Caki2 (cell line): Measurements from ENCODE around the gene CCNE1. TPM values are rescaled to one million over a fixed set of nuclear protein-coding genes. Genes with fewer than 3 reads are reported as not detected.

Experiments used
- DNase-seq: peaks from one replicate; pipeline ENCODE4 v3.0.0-alpha.2; 2015; ENCODE audit warnings: low read depth
- in situ Hi-C: cut with HindIII; loops from 2 replicates; pipeline ENCODE4 v1.10.0; 2016; ENCODE audit warnings: low sequenced_read_pairs, low pct_unique_long_range_greater_than_20kb, mixed read lengths
- total RNA-seq: library from RNA; depleted of rRNA; stranded (reverse); fragments of >200 nt; shearing (Covaris generic); gene quantifications from 2 replicates; pipeline ENCODE4 v1.2.3, GENCODE V29; 2014; ENCODE audit warnings: low replicate concordance; rRNA removed

Gene CCNE1
- total RNA-seq, result 24.0 and 33.0 TPM in 2 replicates

DNA sequence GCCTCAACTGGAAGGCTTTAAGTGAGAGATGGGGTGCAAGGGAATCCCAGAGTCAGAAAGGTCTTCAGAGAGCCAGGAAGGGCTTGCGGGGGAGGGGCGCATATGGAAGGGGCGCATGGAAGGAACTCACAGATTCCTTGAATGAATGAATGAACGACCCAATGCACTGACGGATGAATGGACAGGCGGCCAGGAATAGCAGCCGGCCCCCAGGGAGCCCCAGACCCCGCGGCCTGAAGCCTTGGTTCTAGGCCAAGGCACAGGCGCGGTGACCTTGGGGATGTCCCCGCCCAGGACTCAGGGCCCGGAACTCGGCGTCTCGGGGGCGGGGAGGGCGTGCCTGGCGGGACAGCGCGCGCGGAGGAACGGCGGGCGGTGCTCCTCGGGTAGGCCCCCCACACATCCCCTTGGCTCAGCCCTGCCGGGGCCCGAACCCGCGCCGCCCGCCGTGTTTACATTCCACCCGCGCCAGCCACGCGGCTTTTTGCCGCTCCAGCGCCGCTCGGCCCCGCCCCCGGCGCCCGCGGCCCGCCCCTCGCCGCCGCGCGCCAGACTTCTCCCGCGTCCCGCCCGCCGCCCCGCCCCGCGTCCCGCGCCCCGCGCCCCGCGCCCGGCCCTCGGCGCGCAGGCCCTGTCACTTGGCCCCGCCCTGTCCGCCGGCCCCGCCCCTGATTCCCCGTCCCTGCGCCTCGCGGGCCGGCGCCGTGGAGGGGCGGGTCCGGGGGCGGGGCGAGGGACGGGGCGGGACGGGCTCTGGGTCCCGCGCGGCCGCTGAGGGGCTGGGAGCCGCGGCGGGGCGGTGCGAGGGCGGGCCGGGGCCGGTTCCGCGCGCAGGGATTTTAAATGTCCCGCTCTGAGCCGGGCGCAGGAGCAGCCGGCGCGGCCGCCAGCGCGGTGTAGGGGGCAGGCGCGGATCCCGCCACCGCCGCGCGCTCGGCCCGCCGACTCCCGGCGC lies at the start of gene CCNE1:
Gene CCNE1 (plus strand): TSS at position 867 of the 955 bp plus-strand sequence. CDS start 565 bp downstream, outside the sequence.
- in situ Hi-C loops, result no loop called here
- DNase-seq, result peak; percentile 68

DNA sequence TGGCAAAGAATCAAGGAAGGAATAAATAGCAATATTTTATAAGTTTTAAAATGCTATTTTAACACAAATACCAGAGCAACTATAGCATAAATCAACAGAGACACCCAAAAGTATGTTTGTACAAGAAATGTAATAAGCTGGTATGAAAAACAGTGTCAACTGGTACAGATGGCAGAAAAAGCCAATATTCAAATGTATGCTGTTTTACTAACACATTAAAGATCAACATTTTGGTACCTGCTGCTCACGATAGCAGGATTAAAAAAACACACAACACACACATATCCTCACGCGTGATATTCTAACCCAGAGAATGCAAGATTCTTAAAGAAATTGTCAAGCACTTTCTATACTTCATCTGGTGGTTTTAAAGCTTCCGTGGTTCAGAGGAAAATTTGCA lies 48.6 kb upstream of the CCNE1 start:
- in situ Hi-C loops, result no loop called here
- DNase-seq, result no peak

DNA sequence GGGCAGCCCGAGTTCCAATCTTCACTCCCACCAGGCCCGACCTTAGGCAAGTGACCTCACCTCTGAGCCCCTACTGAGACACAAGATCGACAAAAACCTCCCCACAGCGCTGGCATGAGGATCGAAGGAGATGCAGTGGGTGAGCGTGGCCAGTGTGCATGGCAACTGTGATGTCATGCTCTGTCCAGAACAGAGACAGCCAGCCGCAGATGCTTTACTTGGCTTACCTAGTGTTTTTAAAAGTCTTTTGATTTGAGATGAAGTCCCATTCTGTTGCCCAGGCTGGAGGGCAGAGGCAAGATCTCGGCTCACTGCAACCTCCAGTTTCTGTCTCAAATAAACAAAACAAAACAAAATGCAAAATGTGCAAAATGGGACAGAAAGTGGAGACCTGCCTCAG lies 47.4 kb upstream of the CCNE1 start:
- in situ Hi-C loops, result no loop called here
- no peak for DNase-seq

DNA sequence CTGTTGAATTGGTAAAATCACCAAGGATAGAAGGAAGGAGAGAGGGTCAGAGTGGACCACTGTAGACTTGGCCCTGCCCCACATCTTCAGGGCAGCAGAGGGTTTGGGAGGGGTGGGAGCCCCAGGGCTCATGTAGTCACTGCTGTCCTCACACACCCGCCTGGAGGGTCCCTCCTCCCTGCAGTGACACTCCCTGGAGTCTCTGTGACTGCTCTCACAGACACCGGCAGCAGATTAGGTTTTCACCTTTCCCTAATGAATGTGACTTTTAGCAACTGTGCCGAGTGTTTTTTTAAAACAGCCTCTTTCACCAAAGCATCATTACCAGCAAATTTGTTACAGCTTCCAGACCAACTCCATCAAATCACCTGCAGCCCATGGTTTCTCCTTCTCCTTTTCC lies 45.7 kb upstream of the CCNE1 start:
- DNase-seq, result no peak
- in situ Hi-C loops, result no loop called here

DNA sequence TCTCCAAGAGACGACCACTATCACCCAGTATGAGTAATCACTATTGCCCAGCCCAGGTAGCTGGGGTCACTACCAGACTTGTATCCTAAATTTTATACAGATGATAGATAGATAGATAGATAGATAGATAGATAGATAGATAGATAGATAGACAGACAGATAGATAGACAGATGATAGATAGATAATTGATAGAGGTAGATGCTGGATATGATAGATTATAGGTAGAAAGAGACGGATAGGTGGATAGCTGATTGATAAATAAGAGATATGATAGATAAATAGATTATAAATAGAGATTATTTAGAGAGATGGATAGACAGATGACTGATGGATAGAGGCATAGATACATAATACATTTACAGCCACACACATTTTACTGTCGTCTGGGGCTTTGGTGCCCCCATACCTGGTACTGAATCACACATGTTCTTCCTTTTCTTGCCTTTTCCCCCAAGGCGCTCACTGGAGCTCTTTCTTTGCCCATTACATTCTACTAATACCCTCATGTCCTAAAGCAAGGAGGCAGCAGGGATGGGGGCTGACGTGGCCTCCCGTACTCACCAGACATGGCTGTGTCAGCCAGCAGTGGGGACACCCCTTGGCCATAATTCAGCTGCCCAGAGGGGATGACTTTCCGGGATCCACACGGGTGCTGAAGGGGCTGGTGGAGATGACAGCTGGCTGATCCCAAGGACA lies 44.6 kb upstream of the CCNE1 start:
- in situ Hi-C loops, result no loop called here
- DNase-seq, result no peak

DNA sequence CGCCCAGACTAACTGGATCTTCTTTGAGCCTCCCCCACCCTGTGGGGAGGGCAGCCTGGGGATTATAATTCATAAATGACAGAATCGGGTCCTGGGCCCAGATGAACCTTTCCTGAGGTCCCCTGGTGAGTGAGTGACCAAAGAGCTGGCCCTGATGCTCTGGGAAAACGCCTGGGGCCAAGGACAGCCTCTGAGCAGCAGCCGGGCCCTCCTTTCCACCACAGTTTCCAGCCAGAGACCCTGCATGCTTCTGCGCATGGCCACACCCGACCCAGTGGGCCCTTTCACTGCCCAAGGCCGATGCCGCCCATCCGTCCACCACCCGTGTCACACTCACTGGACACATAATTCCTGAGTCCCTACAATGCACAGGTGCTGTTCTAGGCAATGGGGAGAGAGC lies 43.6 kb upstream of the CCNE1 start:
- no peak for DNase-seq
- in situ Hi-C loops, result no loop called here

DNA sequence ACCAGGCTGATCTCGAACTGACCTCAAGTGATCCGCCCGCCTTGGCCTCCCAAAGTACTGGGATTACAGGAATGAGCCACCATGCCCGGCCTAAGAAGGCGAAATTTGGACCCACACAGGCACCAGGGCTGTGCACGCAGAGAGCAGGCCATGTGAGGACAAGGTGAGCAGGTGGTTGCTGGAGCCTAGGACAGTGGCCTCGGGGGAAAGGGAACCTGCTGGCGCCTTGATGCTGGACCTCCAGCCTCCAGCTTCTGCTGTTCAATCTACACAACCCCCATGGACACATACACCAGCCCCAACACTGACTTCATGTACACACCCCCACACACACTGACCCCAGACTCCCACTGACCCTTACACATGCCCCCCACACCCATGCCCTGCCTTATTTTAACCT lies 41.8 kb upstream of the CCNE1 start:
- DNase-seq, result no peak
- in situ Hi-C loops, result no loop called here

DNA sequence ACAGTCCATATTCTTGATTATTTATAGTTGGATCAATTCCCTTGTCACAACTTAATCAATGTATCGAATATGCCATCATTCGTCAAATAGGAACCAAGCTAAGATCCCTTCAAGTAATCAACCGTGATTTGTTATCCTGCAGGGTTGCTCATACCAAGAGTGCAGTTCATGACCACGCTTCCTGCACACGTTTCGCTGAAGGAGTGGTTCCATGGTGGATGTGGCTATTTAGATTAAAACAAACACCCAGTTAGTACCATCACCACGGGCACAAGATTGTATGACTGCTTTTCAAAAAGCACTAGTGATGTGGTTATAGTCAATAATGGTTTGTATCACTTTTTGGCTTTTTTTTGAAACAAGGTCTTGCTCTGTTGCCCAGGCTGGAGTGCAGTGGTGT lies 41.1 kb upstream of the CCNE1 start:
- in situ Hi-C loops, result no loop called here
- DNase-seq, result no peak

DNA sequence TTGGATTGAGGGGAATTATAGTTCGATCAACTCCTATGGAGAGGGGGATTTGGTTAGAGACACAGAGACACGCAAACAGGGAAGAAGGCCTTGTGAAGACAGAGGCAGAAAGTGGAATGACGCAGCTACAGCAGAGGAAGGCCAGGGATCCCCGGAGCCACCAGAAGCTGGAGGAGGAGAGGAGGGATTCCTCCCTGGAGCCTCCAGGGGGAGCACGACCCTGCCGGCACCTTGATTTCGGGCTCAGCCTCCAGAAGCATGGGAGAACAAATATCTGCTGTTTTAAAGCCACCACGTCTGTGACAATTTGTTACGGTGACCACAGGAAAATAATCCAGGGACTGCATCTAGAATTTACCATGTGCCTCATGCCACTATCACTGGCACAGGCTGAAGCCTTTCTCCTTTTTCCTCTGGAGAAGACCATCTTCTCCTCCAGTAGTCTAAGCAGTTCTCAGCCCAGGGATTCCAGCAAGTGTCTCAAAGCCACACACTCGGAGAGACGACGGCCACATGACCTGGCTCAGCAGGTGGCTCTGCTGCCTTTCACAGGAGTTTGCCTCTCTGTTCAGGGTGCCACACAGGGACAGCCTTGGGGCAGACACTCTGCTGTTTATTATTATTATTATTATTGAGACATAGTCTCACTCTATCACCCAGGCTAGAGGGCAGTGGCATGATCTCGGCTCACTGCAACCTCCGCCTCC lies 39.9 kb upstream of the CCNE1 start:
- in situ Hi-C loops, result no loop called here
- DNase-seq, result peak; percentile 38

DNA sequence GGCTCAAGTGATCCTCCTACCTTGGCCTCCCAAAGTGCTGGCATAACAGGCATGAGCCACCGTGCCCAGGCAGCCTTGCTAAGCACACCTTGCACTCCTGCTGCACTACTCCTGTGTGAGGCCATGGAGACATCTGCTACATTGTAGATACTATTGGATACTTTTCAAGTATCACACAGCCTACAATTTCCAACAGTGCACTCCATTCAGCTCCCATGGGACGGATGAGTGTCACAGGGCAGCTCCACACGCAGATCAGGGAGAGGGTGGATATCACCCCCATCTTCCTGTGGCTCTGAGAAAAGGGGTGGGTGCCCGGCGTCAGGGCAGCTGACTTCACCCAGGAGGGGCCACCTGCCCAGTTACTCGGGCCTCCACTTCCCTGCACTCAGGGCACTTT lies 39.1 kb upstream of the CCNE1 start:
- in situ Hi-C loops, result no loop called here
- DNase-seq, result no peak

DNA sequence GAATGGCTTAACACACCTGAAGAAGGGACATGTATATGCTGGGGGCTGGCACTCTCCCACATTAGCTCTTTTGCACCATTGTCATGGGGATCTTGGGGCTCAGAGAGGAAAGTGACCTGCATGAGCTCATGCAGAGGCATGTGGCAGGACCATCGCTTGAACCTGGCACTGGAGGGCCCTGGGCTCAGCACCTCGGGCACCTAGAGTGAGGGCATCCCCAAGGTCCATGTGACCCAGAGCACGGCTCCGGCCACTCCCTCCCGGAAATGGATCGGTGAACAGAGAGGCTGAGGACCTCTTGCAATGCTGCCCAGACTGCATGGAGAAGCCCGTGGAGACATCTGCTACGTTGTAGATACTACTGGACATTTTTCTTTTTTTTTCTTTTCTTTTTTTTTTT lies 38.6 kb upstream of the CCNE1 start:
- no peak for DNase-seq
- in situ Hi-C loops, result no loop called here

DNA sequence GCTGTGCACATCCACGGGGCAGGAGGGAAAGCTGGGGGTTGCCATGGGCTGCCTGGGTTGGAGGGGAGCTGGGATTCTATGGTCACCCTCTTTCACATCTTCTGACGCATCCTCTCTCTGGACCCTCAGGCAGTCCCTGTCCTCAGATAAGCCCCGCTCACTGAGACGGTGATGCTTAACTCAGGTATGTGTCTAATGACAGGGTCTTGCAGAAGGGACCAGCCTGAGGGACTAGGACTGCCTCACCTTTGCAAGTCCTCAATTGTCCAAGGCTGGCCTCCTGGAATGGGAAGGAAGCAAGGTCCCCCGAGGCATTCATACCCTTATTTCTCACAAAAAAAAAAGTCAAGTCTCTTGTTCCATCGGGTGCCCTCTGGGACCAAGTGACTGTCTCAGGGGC lies 37.7 kb upstream of the CCNE1 start:
- no peak for DNase-seq
- in situ Hi-C loops, result no loop called here

DNA sequence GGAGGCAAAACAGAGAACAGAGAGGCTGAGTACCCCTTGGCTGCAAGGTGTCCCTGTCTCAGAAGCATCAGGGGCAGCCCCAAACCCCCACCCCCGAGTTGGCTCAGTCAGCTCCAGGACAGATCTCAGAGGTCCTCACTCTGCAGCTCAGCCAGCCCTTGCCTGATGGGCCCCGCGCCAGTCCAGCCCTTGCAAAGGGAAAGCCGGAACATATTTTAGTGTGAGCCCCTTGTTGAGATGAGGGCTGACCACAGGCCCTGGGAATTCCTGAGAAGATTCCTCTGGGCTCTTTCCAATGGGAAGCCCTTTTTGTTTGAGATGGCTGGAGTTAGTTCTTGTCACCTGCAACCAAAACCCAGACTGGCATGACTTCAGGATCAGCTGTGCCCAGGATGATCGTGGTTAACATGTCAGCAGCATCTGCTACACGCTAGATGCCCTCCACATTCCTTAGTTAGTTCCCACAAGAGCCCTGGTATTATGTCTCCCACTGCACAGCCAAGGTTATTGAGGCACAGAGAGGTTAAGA lies 33.9 kb upstream of the CCNE1 start:
- in situ Hi-C loops, result no loop called here
- no peak for DNase-seq

DNA sequence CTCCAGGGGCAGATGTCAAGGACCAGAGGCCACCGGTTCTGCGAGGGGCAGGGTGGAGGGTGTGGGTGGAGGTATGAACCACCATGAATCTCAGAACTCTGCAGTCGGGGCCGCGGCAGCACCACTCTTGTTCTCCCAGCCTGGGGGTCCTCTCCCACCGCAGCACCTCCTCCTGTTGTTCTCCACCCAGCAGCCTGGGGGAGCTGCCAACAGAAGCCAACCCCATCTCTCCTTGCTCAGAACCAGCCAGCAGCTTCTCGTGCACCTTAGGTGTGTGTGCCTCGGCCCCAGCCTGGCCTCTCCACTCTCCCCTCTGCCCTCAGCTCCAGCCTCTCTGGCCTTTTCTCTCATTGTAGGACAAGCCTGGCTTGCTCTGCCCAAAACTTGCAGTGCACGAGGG lies 31.9 kb upstream of the CCNE1 start:
- in situ Hi-C loops, result no loop called here
- no peak for DNase-seq

DNA sequence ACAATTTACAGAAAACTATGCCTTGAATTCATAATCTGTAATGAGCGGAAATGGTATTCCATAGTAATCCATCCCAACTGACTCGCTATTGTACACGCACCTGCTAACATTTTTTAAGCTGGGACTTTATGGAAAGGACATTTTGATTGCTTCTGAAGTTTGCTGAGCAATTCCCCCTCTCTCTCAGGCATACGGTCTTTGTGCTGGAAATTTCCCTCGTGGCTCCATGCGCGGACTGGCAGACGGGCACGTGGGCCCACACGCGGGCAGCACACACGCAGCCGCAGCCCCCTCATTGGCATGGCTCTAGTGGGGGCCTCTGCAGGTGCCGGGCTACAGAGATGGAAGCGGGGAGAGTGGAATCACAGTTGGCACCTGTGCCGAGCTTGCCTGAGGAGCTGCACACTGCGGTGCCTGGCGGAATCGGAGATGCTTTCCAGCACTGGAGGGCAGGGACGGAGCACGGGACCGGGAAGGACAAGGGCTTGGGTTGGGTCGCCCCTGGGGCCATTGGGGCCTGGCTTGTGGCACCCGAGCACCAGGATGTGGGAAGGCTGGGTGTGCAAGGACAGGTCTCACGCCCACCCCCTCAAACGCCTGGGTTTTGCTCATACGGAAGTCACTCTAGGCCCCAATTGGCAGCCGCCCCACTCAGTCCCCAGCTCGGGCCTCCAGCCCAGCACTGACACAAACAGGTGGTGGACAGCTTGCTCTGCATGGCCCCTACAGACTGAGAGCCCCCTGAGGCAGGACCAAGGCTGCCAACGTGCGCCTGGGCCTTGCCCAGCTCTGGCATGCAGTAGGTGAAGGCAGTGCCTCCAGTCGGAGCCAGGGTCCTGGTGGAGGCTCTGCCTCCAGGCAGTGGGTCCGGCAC lies 30.2 kb upstream of the CCNE1 start:
- in situ Hi-C loops, result no loop called here

DNA sequence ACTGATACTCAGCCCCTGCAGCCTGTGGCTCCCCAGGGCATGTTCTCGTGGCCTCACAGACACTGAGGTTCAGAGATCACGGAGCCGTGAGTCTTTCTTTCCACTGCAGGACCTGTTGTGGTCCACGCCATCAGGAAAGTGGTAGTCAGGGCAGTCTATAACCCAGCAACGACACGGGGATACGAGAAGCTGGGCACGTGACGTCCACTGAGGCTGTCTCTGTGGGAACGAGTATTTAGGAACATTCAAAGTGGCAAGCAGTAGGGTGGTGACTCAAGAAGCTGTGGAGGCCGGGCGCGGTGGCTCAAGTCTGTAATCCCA lies 29.6 kb upstream of the CCNE1 start:
- DNase-seq, result no peak
- in situ Hi-C loops, result no loop called here

More for the DNA sequence above, 30.2 kb upstream of the CCNE1 start:
- no peak for DNase-seq

DNA sequence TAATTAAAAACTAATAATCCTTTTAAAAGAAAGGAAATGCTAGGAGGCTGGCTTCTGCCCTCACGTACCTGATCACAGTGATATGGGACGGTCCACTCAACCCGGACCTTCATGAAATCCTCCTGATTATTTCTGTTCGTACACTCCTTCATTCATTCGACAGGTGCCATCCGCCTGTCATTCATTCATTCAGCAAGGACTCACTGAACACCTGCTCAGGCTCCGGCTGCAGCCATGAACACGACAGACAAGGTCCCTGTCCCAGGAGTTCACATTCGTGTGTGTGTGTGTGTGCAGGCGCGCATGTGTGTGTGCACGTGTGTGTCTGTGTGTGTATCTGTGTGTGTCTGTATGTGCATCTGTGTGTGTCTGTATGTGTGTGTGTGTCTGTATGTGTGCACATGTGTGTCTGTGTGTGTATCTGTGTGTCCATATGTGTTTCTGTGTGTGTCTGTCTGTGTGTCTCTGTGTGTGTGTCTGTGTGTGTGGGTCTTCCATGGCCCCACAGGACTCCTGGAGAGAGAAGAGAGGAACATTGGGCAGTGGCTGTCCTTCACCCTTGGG lies 28.1 kb upstream of the CCNE1 start:
- no peak for DNase-seq
- in situ Hi-C loops, result no loop called here
